ENCODE data around the gene NT5C.
"Not testable (repeated sequence)": the region's sequence is repeated elsewhere in the genome, so short reads cannot be mapped to it uniquely, and the experiment has no call there.

DNA sequence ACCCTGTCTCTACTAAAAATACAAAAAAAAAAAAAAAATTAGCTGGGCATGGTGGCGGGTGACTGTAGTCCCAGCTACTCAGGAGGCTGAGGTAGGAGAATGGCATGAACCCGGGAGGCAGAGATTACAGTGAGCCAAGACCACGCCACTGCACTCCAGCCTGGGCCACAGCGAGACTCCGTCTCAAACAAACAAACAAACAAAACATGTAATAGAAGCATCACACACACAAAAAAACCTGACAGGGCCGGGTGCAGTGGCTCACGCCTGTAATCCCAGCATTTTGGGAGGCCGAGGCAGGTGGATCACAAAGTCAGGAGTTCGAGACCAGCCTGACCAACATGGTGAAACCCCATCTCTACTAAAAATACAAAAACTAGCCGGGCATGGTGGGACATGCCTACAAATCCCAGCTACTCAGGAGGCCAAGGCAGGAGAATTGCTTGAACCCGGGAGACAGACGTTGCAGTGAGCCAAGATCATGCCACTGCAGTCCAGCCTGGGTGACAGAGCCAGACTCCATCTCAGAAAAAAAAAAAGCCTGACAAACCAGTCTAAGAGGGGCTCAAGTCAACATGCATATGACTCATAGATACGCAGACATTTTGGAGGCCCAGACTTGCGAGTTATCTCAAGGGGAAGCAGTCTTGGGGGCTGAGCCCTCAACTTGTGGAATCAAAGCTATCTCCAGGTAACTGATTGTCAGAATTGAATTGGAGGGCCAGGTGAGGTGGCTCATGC is 2.2 kb upstream of the NT5C start:
- not testable (repeated sequence) for TF ChIP-seq EZH2phosphoT487 (IDR thresholded peaks at IDR 0.05; ENCODE audit: borderline replicate concordance); CTCF (conservative IDR thresholded peaks at IDR 0.05; ENCODE audit: low read length)
